HG03460 (cell line): ENCODE data around the gene PAAF1.

Experiments
- ATAC-seq: cut with Tn5 transposase; IDR thresholded peaks from one replicate; pipeline ENCODE4 v1.9.1; 2021; ENCODE audit not compliant: unreplicated experiment

The PAAF1 gene

GRCh38 chr11:73969991-73970800 is 93.4 kb downstream of the PAAF1 start:
- ATAC-seq = no peak

GRCh38 chr11:73971175-73971719 is 94.4 kb downstream of the PAAF1 start:
- no peak for ATAC-seq

GRCh38 chr11:73972187-73972586 is 95.4 kb downstream of the PAAF1 start:
- ATAC-seq = no peak

GRCh38 chr11:73972620-73973449 is 96.0 kb downstream of the PAAF1 start:
- no peak for ATAC-seq

- ATAC-seq = no peak
Measured at GRCh38 chr11:73974604-73975478, 98.0 kb downstream of the PAAF1 start.

GRCh38 chr11:73975479-73975757 is 98.6 kb downstream of the PAAF1 start:
- ATAC-seq = no peak

GRCh38 chr11:73976451-73977151 is 99.8 kb downstream of the PAAF1 start:
- no peak for ATAC-seq

- no peak for ATAC-seq
Measured at GRCh38 chr11:73977856-73978519, 101.2 kb downstream of the PAAF1 start.

- ATAC-seq = no peak
Measured at GRCh38 chr11:73978576-73979086, 101.8 kb downstream of the PAAF1 start.

- peak; percentile 44 for ATAC-seq
Measured at GRCh38 chr11:73980001-73980961, 103.5 kb downstream of the PAAF1 start.
